ENCODE data around the gene MAP4K1. TPM values are rescaled to one million over a fixed set of nuclear protein-coding genes. Genes with fewer than 3 reads are reported as not detected.

MAP4K1 gene
- polyA plus RNA-seq: 10 to 100 TPM; 52.1 to 98.1 (median 67.0) TPM

DNA sequence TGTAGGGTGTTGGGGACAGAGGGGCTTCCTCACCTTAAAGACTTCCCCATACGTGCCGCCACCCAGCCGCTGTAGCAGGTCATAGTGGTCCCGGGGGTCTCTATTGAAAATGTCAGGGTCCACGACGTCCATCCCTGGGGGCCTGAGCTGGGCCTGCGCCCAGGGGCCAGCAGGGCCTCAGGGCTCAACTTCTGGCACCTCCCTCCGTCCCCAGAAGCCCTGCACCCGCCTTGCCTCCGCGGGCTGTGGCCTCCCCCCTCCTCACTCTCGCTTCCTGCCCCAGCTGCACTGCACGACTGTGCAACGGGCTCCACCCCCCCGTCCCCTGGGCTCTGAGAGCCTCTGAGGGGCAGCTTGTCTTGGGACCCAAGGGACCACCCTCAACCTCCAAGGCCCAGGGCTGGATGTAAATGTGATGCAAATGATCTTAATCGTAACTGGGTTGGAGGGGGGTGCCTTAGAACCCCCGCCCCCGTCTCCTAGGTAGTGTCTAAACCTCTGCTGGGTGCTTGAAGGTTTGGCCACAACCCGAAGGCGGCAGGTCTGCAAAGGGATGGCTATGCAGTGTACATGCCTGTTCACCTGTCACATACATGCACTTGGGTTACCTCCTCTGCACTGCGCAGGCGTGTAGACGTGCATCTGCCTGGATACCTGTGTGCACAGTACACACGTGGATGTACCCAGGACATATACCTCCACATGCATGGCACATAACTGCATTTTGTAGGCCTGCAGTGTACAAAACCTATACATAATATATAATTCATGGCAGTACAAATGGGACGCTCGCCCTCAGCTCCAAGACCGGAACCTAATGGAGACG, at the start of gene MAP4K1:
Gene MAP4K1 (minus strand): TSS at position 190 of the 826 bp plus-strand sequence. CDS start 58 bp downstream, at position 132.
- peak; percentile 63 to 72 (median 65) for DNase-seq
- Mint-ChIP-seq H3K9me3 (no peaks in the 10 kb centered on the region), H3K27ac (peak within 1 kb of the TSS; percentile 92 to 99 (median 98)), H3K27me3 (ENCODE audit: low read depth in 3 of 3) (peaks cover 0 to 14% (median 7%) of the 10 kb centered on the region in 3 donors), H3K4me3 (peak within 1 kb of the TSS; percentile 97 to 100 (median 99)), H3K36me3 (peaks cover 10 to 32% (median 12%) of the 10 kb centered on the region in 3 donors), H3K4me1 (peaks cover 56 to 65% of the 10 kb centered on the region in 2 donors)

DNA sequence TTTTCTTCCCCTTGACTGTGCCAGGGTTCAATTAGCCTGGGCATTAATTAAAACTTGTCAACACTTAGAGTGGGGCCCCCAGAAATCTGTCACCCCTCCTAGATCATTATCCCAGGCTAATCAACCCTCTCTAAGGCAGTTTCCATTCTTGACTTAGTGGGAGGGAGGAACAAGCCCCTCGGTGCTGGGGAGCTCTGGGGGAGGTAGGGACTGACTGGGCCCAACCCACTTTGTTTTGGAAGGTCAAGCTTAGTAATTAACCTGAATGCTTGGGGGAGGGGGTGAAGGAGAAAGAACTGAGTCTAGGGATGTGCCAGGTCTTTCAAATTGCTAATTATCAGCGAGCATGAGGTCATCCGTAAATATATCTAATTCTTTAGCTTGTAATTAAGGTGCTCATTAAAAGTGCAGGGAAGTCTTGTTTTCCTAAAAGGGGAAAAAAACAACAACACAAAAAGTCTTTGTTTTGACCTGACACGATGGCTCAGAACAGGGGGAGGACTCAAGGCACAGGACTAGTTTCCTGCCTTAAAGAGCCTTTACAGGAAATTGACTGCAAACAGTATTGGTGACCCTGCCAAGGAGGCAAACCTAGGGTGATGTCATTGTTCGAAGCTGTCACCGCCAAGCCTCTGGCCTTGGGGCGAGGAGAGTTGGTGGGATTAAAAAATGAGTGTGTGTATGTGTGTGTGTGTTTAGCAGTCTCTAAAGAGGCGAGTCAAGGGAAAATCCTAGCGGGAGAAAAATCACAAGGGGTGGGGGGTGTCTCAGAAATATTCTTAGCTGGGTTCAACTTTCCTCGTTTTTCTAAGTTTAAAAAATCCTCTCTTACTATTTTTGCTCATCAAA, 49.1 kb upstream of the MAP4K1 start:
- Mint-ChIP-seq H3K4me1 (peaks cover 100% of the 10 kb centered on the region in 2 donors), H3K4me3 (peak overlapping the region; percentile 82 to 87 (median 86)), H3K27me3 (ENCODE audit: low read depth in 3 of 3) (peaks cover 11 to 17% (median 15%) of the 10 kb centered on the region in 3 donors), H3K36me3 (peaks cover 0 to 8% (median 3%) of the 10 kb centered on the region in 3 donors), H3K9me3 (no peaks in the 10 kb centered on the region), H3K27ac (peak overlapping the region; percentile 92 to 99 (median 98))
- DNase-seq: peak; percentile 66 to 67 (median 66)

DNA sequence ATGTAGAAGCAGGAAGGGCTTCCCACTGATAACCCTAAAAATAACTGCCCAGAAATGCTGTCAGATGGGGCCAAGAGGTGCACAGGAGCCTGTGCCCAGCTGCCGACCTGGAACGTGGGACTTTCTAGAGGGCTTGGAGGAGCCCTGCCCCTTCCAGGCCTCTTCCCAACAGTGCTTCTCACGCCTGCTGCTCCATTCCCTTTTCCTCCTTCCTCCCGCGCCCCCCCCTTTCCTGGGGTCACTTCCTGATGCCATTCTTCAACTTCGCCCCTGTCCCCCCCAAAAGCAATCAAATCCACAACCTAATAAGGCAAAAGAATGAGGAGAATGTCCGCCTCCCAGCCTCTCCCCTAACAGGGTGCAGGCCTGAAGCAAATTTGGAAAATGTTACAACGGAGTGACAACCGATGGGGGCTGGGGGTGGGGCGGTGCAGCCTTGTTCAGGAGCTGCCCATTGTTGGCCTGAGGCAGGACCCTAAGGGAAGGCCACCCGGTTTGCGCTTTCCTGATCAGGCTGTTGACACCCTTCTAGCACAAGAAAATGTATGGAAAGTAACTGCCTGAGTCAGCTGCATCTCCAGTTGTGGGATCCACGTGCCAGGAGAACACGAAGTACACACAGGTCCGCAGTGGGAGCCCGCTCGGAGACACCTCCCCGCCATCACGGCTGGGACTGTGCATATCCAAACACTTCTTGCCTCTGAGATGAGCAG, 48.4 kb upstream of the MAP4K1 start:
- Mint-ChIP-seq H3K36me3 (peaks cover 0 to 4% (median 3%) of the 10 kb centered on the region in 3 donors), H3K4me3 (peak overlapping the region; percentile 63 to 87 (median 86)), H3K9me3 (no peaks in the 10 kb centered on the region), H3K27me3 (ENCODE audit: low read depth in 3 of 3) (peaks cover 8 to 17% (median 15%) of the 10 kb centered on the region in 3 donors), H3K4me1 (peaks cover 97 to 98% of the 10 kb centered on the region in 2 donors), H3K27ac (peak overlapping the region; percentile 92 to 99 (median 98))
- DNase-seq: no peak

DNA sequence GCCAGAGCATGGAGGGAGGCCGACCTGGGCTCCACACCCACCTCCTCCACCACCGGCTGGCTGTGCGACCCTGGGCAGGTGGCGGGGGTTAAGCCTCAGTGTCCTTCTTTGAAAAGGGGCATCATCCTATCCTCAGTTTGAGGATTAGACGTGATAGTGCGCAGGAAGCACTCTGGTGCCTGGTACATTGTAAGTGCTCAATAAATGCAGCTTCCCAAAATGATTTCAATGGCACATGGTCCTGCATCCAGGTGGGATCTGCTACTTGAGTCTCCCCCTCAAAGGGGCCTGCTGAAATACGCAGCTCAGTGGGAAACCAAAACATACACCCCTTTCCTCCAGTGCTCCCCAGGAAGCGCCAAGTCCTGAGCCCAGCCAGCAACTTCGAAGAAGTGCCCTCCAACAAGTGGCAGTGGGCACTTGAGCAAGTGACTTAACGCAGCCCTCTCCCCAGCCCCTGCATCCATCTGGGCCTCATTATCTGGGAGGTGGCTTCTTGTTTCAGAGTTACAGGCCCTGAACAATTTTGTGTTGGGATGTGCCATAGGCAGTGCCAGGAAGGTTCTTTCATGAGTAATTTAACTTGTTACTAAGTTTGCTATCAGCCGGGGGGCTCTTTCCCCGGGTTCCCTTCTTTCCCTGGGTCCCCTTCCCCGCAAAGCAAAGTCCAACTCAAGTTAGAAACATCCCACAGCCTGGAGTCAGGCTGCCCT, 47.6 kb upstream of the MAP4K1 start:
- DNase-seq: no peak
- Mint-ChIP-seq H3K36me3 (peaks cover 0 to 7% (median 3%) of the 10 kb centered on the region in 3 donors), H3K4me1 (peaks cover 97 to 98% of the 10 kb centered on the region in 2 donors), H3K27ac (peak overlapping the region; percentile 75 to 99 (median 98)), H3K4me3 (peak overlapping the region; percentile 63 to 87 (median 63)), H3K27me3 (ENCODE audit: low read depth in 3 of 3) (peaks cover 8 to 17% (median 15%) of the 10 kb centered on the region in 3 donors), H3K9me3 (no peaks in the 10 kb centered on the region)

DNA sequence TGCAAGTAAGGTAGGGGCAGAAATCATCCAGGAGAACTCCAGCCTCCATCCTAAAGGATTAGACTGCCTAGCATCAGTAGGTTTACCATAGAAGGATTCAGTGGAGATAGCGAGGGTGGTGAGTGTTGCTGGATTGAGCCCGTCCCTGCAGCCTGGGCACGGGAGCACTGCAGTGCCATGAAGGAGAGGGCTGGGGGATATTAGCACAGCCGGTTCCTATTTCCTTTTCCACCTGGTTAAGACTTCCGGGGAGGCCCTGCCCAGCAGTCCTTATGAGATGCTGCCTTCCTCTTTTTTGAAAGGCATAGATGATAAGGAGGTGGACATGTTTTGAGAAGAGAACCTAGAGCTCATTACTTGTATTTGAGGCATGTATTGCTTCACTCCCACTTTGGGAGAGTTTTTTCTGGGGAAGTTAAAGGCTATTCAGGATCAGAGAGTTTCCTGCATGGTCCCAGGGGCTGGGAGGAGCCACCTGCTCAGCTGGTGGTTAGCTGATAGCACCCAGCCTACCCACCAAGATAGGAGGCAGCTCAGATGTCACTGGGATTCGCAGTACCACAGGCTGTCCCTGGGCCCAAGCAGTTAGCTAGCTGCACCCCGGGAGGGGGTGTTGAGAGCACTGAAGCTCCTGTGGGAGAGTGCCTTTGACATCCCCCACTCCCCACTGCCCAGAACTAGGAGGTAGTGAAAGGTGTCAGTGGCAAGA, 46.9 kb upstream of the MAP4K1 start:
- no peak for DNase-seq
- Mint-ChIP-seq H3K36me3 (peaks cover 0 to 7% (median 3%) of the 10 kb centered on the region in 3 donors), H3K27me3 (ENCODE audit: low read depth in 3 of 3) (peaks cover 8 to 15% (median 13%) of the 10 kb centered on the region in 3 donors), H3K9me3 (no peaks in the 10 kb centered on the region), H3K4me1 (peaks cover 97 to 98% of the 10 kb centered on the region in 2 donors), H3K4me3 (peak overlapping the region; percentile 79 to 88 (median 85)), H3K27ac (peak overlapping the region; percentile 83 to 99 (median 94))

DNA sequence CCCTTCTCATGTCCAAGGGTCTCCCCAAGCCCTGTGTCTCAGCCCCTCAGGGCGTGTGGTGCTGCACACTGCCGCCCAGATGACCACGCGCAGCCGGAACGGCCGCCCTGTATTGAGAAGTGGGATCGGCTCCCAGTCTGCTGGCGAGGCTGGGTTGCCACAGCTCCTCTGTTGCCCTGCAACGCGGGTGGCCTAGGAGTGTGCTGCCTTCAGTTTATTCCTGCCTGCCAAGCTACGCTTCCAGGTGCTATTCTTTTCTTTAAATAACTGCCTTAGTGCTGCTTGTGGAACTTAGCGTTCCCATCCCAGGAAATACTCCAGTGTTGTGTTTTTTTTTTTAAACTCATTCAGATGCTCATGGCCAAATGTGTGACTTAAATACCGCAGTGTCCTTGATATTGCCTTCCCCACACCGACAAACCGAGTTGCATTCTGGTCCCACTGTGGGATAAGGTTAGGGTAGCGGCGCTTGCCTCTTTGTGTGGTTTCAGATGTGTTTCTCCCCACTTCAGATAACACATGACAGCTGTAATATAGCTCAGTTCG, 46.3 kb upstream of the MAP4K1 start:
- Mint-ChIP-seq H3K27me3 (ENCODE audit: low read depth in 3 of 3) (peaks cover 6 to 13% (median 10%) of the 10 kb centered on the region in 3 donors), H3K4me3 (peak overlapping the region; percentile 79 to 88 (median 85)), H3K27ac (peak overlapping the region; percentile 83 to 99 (median 94)), H3K36me3 (peaks cover 0 to 7% (median 3%) of the 10 kb centered on the region in 3 donors), H3K4me1 (peaks cover 97 to 98% of the 10 kb centered on the region in 2 donors), H3K9me3 (no peaks in the 10 kb centered on the region)
- peak; percentile 78 to 80 (median 79) for DNase-seq

DNA sequence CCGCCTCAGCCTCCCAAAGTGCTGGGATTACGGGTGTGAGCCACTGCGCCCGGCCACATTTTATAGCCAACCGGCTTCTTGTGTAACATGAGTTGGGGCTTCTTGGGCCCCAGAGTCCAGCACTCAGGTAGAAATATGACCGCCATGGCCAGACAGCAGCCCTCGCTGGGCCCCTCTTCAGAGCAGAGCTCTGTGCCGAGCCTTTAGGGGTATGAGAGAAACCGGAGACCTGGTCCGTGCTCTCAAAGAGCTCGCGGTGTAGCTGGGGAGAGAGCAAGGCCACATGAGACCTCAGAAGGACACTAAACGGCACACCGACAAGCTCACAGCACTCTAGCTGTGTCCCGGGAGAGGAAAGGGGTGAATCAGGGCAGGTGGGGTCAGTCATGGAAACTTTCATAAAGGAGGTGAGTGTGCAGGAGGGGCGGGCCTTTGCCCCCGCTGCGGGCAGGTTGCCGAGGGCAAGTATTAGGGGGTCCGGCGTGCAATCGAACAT, 45.5 kb upstream of the MAP4K1 start:
- Mint-ChIP-seq H3K36me3 (peaks cover 0 to 7% (median 3%) of the 10 kb centered on the region in 3 donors), H3K4me1 (peaks cover 97 to 98% of the 10 kb centered on the region in 2 donors), H3K4me3 (peak overlapping the region in 4 of 5 donors; percentile 51 to 85 (median 70)), H3K27me3 (ENCODE audit: low read depth in 3 of 3) (peaks cover 6 to 13% (median 10%) of the 10 kb centered on the region in 3 donors), H3K9me3 (no peaks in the 10 kb centered on the region), H3K27ac (peak overlapping the region; percentile 83 to 99 (median 94))
- no peak for DNase-seq

DNA sequence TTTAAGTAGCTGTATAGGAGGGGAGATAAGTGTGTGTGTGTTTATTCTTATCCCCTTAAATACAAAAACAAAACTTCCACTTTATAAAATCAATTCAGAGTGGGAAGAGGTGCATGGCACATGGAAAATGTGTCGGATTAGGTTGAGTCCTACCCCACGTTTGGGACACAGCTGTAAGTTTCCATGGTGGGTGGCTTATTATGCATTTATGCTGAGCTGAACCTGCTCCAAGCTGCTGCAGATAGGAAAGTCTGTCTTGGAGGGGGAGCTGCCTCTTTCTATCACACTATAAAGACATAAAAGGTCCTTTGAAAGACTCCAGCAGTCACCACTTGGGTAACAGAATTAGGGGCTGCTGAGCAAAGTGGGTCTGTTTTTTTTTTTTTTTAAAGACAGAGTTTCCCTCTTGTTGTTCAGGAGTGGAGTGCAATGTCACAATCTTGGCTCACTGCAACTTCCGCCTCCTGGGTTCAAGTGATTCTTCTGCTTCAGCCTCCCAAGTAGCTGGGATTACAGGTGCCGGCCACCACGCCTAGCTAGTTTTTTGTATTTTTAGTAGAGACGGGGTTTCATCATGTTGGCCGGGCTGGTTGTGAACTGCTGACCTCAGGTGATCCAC, 44.9 kb upstream of the MAP4K1 start:
- DNase-seq: no peak
- peaks cover 6 to 13% (median 10%) of the 10 kb centered on the region in 3 donors for H3K27me3 Mint-ChIP-seq (ENCODE audit: low read depth in 3 of 3)
- H3K27ac Mint-ChIP-seq: peak overlapping the region; percentile 40 to 99 (median 79)
- H3K4me3 Mint-ChIP-seq: peak overlapping the region in 4 of 5 donors; percentile 26 to 85 (median 32)
- peaks cover 0 to 7% (median 3%) of the 10 kb centered on the region in 3 donors for H3K36me3 Mint-ChIP-seq
- no peaks in the 10 kb centered on the region for H3K9me3 Mint-ChIP-seq
- peaks cover 97 to 98% of the 10 kb centered on the region in 2 donors for H3K4me1 Mint-ChIP-seq

DNA sequence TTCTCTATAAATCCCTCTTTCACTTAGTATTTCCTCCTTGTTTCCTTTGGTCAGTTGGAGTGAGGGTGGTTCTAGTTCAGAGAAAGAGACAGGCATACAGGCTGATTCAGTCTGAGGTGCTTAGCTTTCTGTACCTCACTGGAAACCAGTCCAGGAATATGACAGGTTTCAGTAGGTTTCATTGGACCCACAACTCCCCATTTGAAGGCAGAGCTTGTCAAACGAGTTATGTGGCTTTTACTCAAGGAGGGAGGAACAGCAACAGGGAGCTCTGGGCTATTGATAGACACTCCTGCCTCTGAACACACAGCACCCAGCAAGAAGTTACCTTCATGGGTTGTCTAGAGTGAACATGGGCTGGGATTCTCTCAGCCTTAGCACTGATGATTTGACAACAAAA, 44.2 kb upstream of the MAP4K1 start:
- peaks cover 0 to 4% (median under 1%) of the 10 kb centered on the region in 3 donors for H3K36me3 Mint-ChIP-seq
- H3K27ac Mint-ChIP-seq: peak overlapping the region; percentile 40 to 99 (median 79)
- DNase-seq: no peak
- peak overlapping the region in 3 of 5 donors; percentile 30 to 40 (median 32) for H3K4me3 Mint-ChIP-seq
- H3K4me1 Mint-ChIP-seq: peaks cover 95 to 98% of the 10 kb centered on the region in 2 donors
- H3K9me3 Mint-ChIP-seq: no peaks in the 10 kb centered on the region
- peaks cover 4 to 11% (median 7%) of the 10 kb centered on the region in 3 donors for H3K27me3 Mint-ChIP-seq (ENCODE audit: low read depth in 3 of 3)

DNA sequence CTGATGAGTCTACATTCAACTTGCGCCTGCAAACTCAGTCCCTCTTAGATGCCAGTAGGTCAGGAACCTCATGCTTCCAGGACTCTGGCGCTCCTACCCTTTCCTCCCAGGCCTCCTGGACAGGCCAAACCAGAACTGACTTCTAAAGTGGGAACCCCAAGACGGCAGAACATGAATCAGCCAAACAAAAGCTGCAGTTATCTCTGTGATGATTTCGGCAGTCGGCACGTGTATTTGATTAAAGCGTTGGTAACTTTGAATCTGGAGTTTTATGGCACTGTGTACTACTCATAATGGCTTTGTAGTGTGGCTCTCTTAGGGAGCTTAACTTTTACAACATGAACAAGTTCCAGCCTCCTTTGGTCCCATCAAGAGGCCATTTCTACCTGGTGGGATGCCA, 43.4 kb upstream of the MAP4K1 start:
- Mint-ChIP-seq H3K36me3 (peaks cover 0 to 3% (median 0%) of the 10 kb centered on the region in 3 donors), H3K4me1 (peaks cover 95 to 98% of the 10 kb centered on the region in 2 donors), H3K27me3 (ENCODE audit: low read depth in 3 of 3) (peaks cover 4 to 9% (median 5%) of the 10 kb centered on the region in 3 donors), H3K4me3 (peak overlapping the region in 3 of 5 donors; percentile 3 to 56 (median 4)), H3K27ac (peak overlapping the region; percentile 74 to 94 (median 88)), H3K9me3 (no peaks in the 10 kb centered on the region)
- no peak for DNase-seq

DNA sequence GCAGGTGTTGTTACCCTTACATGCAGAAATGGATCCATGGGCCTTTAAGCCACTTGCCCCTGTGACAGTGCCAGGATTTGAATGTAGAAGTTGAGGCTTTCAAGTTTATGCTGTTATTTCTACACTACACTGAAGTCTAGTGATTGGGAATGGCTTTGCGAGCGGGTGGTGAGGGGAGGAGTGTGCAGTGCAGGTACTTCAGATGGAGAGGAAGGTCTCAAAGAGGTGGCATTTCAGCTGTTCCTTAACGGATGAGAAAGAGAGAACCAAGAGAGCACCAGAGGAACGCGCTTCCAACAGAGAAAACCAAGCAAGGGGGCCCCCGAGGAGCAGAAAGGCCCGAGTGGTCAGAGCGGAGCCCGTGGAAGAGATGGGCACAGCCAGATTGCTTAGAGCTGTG, 43.0 kb upstream of the MAP4K1 start:
- Mint-ChIP-seq H3K27me3 (ENCODE audit: low read depth in 3 of 3) (peaks cover 4 to 9% (median 5%) of the 10 kb centered on the region in 3 donors), H3K36me3 (peaks cover 0 to 3% (median 0%) of the 10 kb centered on the region in 3 donors), H3K27ac (peak overlapping the region; percentile 74 to 94 (median 88)), H3K4me1 (peaks cover 95 to 98% of the 10 kb centered on the region in 2 donors), H3K9me3 (no peaks in the 10 kb centered on the region), H3K4me3 (peak overlapping the region in 4 of 5 donors; percentile 20 to 73 (median 58))
- no peak for DNase-seq
